Omental fat pad (tissue), 4 donors: ENCODE measurements around the gene PRDM16. TPM values are rescaled to one million over a fixed set of nuclear protein-coding genes. Genes with fewer than 3 reads are reported as not detected.

Source experiments
- ATAC-seq: fragments of 150-250 bp; one replicate; pipeline ENCODE4 v1.9.1; 2016; ENCODE audit warnings: mild to moderate bottlenecking, moderate library complexity; ENCODE audit not compliant: low FRiP score
- DNase-seq: peaks from one replicate; pipeline ENCODE4 v3.0.0-alpha.2; 2019; ENCODE audit warnings: low spot score
- total RNA-seq, 4 donors: library from RNA; depleted of rRNA; stranded (reverse); fragments of >200 nt; gene quantifications; one replicate each; pipeline ENCODE4 v1.1.0, GENCODE V29; 2016
- TF ChIP-seq, protein P1 (sequence below), 3 donors: fragments of 450-650 bp; IDR thresholded peaks; one replicate each; pipeline ENCODE4 v1.5.1; 2016 to 2017; ENCODE audit warnings: antibody characterized with exemption in 3 of 3, mild to moderate bottlenecking in 3 of 3, moderate library complexity in 2 of 3

Gene PRDM16
- total RNA-seq, 4 donors from 2014 or later = 0.19 to 3.8 (median 1.8) TPM

DNA sequence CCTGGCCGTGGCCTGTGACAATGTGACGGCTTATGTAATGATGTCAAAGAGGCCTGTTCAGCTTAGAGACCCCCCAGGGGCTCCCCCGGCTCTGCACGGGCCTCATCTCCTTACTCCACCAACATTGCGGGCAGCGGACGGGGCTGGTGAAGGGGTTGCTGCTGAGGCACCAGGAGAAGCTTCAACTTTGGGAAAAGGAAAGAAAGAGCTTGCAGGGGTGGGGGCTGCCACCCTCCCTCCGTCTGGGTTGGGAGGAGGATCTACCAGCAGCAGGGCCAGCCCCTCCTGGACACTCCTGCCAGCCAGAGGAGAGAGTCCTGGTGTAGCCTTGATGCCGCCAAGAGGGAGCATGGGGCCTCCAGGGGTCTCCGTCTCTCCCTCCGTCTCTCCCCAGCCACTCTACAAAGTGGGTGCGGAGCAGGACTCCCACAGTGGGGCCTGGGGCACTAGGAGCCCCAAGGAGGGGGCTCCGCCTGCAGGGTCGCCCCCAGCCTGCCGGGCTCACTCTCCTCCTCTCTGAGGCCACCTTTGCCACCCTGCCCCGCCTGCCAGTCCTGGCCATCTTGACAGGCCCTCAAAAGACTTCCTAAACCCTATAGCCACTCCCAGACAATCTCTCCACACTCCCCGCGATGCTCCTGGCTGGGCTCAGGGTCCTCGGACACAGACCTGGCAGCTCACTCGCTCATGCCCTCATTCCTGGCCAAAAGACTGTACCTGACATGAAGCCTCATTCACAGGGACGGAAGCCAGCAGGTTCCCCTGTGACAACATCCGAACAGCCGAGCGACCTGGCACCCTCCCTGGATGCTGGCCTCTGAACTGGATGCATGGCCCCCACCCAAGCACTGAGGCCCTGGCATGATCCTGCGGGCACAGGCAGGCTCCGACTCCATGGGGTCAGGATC lies 255.0 kb downstream of the PRDM16 start:
- ATAC-seq (no peak), DNase-seq (no peak)
- TF ChIP-seq, protein P1, sequence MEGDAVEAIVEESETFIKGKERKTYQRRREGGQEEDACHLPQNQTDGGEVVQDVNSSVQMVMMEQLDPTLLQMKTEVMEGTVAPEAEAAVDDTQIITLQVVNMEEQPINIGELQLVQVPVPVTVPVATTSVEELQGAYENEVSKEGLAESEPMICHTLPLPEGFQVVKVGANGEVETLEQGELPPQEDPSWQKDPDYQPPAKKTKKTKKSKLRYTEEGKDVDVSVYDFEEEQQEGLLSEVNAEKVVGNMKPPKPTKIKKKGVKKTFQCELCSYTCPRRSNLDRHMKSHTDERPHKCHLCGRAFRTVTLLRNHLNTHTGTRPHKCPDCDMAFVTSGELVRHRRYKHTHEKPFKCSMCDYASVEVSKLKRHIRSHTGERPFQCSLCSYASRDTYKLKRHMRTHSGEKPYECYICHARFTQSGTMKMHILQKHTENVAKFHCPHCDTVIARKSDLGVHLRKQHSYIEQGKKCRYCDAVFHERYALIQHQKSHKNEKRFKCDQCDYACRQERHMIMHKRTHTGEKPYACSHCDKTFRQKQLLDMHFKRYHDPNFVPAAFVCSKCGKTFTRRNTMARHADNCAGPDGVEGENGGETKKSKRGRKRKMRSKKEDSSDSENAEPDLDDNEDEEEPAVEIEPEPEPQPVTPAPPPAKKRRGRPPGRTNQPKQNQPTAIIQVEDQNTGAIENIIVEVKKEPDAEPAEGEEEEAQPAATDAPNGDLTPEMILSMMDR (IDR thresholded peaks at IDR 0.05) = no peak

DNA sequence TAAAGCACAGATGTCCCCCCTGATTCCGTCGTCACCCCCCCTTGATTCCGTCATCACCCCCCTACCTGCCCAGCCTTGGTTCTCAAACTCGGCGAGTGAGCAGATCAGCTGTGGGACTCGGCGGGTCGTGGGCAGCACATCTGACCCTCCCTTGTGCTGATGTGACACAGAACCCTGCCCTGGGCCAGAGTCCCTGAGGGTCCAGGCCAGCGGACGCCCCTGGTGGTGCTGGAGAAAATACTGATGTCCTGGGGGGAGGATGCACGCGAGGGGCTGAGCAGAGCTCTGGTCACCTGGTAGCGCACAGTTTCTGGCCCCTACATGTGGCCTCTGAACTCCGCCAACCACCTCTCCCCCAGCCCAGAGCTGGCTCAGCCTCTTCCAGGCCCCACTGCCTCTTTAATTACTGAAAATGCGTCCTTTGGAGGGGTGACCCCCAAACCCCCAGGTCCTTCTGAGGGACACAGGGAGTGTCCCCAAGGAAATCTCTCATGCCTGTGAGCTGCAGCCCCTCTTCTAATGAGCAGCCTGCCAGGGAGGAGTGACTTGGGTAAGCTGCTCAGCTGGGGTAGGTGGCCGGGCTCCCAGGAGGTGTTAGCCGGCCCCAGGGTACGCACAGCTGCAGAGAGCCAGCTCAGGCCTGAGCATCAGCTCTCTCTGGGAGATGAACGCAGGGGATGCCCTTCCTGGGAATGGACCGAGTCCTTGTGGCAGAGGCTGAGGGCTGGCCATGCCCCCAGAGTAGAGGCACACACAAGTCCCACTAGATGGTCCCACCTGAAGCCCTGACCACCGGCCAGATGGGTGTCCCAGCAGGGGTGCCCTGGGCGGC lies 255.9 kb downstream of the PRDM16 start:
- TF ChIP-seq, protein P1 (IDR thresholded peaks at IDR 0.05) = no peak
- no peak for ATAC-seq

DNA sequence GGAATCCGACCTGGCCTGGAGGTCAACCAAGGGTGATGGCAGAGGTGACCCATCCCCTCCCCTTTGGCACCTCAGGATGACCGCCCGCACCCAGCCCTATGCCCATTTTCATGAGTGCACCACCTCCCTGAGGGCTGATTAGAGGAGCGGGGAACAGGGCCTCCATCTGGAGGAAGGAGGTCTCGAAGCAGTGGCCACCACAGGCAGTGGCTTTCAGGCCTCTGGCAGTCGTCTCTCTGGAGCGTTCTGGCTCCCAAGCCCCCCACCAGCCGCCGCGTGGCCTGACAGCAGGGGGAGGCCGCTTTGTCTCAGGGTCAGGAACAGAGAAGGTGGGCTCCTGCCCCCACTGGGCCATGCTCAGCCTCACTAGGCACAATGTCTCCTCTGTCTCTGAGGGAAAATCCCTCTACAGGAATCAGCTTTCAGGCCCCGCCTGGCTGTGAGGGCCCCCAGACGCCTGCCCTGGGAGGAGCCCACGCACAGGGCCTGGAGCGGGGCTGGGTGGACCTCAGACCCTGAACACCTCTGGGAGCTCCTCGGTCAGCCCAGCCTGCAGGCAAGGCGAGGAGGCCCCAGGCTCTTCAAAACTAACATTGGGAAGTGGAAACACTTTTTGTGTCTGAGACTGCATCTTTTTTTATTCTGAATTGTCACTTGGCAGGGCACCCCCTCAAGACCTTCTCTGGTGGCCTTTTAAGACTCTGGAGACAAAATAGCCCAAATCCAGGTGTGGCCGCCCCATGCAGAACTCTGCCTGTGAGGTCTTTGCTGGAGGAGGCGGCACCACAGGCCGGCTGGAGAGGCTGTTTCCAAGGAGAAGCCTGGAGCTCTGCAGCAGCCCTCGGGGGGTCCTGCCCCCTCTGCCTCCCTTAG lies 257.7 kb downstream of the PRDM16 start:
- ATAC-seq = no peak
- TF ChIP-seq, protein P1 (IDR thresholded peaks at IDR 0.05) = no peak

More for the DNA sequence above, 255.9 kb downstream of the PRDM16 start:
- no peak for DNase-seq

DNA sequence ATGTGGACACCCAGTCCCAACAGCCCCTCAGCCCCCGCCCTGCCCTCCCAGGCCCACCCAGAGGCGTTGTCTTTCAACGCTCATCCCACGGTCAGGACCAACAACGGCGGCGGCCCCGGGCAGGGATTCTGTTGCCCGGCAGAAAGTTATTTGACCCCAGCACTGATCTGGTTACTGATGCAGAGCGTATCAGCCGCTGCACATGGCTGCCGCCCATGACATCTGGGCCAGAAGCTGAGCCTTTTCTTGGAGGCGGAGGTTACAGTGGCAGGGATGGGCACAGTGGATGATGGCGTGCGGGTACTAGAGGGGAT lies 258.3 kb downstream of the PRDM16 start:
- ATAC-seq = no peak
- TF ChIP-seq, protein P1 (IDR thresholded peaks at IDR 0.05) = no peak
- no peak for DNase-seq

More for the DNA sequence above, 257.7 kb downstream of the PRDM16 start:
- DNase-seq = no peak

DNA sequence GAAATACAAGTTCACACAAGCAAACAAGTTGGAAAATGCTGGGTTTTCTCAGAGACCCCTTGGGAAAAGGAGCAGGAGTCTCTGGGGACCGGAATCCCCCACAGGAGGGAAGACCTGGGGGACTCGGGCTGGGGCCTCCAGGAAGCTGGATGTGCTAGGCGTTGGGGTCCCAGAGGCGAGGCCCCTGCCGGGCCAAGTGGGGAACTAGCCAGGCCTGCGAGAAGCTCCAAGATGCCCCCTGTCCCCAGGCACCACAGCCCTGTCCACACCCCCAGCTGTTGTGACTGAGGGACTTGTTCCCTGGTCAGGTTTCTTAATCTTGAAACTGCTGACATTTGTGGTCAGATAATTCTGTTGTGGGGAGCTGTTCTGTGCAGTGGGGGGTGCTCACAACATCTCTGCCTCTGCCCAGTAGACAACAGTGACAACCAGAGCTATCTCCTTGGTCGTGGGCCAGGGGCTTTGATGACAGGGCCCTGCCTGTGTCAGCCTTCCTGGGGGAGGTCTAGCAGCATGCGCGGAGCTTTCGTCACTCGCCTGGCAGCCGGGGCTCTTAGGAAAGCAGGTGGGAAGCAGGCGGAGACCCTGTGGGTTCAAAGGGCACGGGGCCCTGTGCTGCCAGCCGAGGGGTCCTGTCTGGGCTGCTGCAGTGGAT lies 259.1 kb downstream of the PRDM16 start:
- TF ChIP-seq, protein P1 (IDR thresholded peaks at IDR 0.05) = no peak
- DNase-seq (no peak), ATAC-seq (no peak)

DNA sequence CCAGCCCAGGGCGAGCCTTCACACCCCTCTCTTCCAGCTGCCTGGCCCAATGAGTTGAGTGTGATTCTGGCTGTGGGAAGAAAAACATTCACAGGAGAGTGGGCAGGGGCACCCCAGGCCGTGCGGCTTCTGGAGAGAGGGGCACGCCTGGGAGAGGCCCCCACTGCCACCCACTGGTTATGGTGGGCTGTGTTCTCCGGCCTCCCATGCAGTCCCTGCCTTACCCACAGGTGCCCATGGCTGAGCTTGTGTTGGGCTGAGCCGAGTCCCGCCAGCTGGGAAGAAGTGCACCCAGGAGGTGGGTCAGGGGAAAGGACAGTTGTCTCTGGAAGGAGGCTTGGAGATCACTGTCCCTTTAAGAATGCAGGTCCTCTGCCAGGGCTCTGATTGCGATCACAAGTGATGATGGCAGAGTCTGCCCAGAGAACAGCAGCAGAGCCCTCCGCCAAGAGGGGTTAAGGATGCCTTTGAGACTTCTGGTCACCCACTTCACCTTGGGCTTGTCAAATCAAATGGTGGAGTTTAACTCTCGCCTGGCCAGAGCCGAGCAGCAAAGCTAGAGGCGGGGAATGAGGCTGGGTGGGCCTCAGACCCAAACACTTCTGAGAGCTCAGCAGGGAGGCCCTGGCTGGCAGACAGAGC lies 260.8 kb downstream of the PRDM16 start:
- DNase-seq = no peak
- no peak for ATAC-seq
- TF ChIP-seq, protein P1 (IDR thresholded peaks at IDR 0.05) = no peak
